Measurements from ENCODE around the gene TTLL11.

The TTLL11 gene

DNA sequence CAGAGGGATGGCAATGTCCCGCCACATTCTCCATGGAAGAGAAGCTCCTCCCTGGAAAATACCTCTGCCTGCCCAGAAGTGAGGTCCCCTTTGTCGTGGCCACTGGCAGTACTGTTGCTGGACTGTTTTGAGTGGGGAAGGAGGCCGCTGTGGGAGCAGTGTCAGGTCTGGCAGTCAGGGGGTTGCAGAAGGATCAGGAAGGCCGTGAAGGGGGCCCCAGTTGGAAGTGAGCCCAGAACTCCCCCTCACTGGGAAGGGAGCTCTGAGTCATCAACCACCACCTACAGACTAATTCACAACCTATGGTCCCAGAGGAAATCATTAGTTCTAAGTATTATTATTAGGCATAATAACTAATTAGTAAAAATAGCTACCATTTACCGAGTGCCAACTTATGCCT lies 200.4 kb downstream of the TTLL11 start:
- TF ChIP-seq, protein P1, sequence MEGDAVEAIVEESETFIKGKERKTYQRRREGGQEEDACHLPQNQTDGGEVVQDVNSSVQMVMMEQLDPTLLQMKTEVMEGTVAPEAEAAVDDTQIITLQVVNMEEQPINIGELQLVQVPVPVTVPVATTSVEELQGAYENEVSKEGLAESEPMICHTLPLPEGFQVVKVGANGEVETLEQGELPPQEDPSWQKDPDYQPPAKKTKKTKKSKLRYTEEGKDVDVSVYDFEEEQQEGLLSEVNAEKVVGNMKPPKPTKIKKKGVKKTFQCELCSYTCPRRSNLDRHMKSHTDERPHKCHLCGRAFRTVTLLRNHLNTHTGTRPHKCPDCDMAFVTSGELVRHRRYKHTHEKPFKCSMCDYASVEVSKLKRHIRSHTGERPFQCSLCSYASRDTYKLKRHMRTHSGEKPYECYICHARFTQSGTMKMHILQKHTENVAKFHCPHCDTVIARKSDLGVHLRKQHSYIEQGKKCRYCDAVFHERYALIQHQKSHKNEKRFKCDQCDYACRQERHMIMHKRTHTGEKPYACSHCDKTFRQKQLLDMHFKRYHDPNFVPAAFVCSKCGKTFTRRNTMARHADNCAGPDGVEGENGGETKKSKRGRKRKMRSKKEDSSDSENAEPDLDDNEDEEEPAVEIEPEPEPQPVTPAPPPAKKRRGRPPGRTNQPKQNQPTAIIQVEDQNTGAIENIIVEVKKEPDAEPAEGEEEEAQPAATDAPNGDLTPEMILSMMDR (IDR thresholded peaks at IDR 0.05; ENCODE audit: poor library complexity, severe bottlenecking), result no peak
- no peaks in the 10 kb centered on the region for H3K4me1 ChIP-seq (ENCODE audit: insufficient read depth, poor library complexity, severe bottlenecking)
- H3K9me3 ChIP-seq (ENCODE audit: severe bottlenecking), result no peaks in the 10 kb centered on the region
- no peak overlapping the region for H3K4me3 ChIP-seq (ENCODE audit: severe bottlenecking)
- DNase-seq (ENCODE audit: low spot score) (no peak), ATAC-seq (ENCODE audit: low read depth) (no peak)
- no peaks in the 10 kb centered on the region for H3K27me3 ChIP-seq (ENCODE audit: insufficient read depth, poor library complexity, severe bottlenecking)
- H3K27ac ChIP-seq (ENCODE audit: poor library complexity, severe bottlenecking), result no peak overlapping the region
- 0 out of 2 replicates have a peak, but pooled peaks cover 7% of the 10 kb centered on the region for H3K36me3 ChIP-seq (ENCODE audit: low read depth)

DNA sequence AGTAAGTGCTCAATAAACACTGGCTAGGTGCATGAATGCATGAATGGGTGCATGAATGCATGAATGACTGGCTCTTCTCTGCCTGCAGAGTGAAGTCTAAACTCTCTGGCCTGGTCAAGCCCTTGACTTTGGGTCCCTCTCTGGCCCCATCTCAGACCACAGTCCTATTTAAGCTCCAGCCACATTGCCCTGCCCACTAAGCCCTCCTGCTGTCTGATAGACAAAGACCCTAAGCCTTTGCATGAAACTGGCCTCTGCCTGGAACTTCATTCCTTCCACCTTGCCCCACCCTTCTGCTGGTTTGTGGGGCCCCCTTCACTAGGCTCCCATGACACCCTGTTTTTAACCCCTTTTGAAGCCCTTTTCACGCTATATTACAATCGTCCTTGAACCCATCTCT lies 202.4 kb downstream of the TTLL11 start:
- no peak for ATAC-seq (ENCODE audit: low read depth)
- TF ChIP-seq, protein P1 (IDR thresholded peaks at IDR 0.05; ENCODE audit: poor library complexity, severe bottlenecking), result no peak
- no peak overlapping the region for H3K27ac ChIP-seq (ENCODE audit: poor library complexity, severe bottlenecking)
- no peak overlapping the region for H3K4me3 ChIP-seq (ENCODE audit: severe bottlenecking)
- H3K4me1 ChIP-seq (ENCODE audit: insufficient read depth, poor library complexity, severe bottlenecking), result no peaks in the 10 kb centered on the region
- no peak for DNase-seq (ENCODE audit: low spot score)
- H3K36me3 ChIP-seq (ENCODE audit: low read depth), result 0 out of 2 replicates have a peak, but pooled peaks cover 7% of the 10 kb centered on the region
- no peaks in the 10 kb centered on the region for H3K9me3 ChIP-seq (ENCODE audit: severe bottlenecking)
- no peaks in the 10 kb centered on the region for H3K27me3 ChIP-seq (ENCODE audit: insufficient read depth, poor library complexity, severe bottlenecking)

DNA sequence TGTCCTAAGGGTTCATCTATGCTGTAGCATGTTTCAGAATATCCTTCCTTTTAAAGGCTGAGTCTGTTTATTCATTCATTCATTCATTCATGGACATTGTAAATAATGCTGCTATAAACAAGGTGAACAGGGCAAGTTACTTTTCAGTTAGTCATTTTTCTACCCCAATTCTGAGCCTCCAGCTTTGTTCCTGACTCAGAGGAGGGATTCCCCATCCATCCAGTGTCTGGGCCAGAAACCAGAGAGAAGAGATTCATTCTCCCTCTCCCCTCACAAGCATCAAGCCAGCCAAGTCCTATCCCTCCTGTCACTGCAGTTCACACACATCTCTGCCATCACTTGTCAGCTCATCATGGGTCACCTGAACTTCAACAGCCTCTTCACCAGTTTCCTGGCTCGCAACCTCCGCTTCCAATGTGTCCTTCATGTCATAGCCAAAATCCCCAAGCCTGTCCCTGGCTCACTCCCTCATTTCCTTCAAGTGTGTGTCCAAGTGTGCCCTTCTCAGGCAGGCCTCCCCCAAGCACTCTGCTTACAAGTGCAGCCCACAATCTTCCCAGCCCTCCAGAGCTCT lies 203.0 kb downstream of the TTLL11 start:
- Histone ChIP-seq H3K36me3 (ENCODE audit: low read depth) (0 out of 2 replicates have a peak, but pooled peaks cover 5% of the 10 kb centered on the region), H3K27me3 (ENCODE audit: insufficient read depth, poor library complexity, severe bottlenecking) (no peaks in the 10 kb centered on the region), H3K9me3 (ENCODE audit: severe bottlenecking) (no peaks in the 10 kb centered on the region), H3K4me3 (ENCODE audit: severe bottlenecking) (no peak overlapping the region), H3K4me1 (ENCODE audit: insufficient read depth, poor library complexity, severe bottlenecking) (no peaks in the 10 kb centered on the region), H3K27ac (ENCODE audit: poor library complexity, severe bottlenecking) (no peak overlapping the region)
- ATAC-seq (ENCODE audit: low read depth) (0 out of 3 replicates have a peak, but pooled peaks have one; percentile 23), DNase-seq (ENCODE audit: low spot score) (no peak)
- TF ChIP-seq, protein P1 (IDR thresholded peaks at IDR 0.05; ENCODE audit: poor library complexity, severe bottlenecking), result no peak

DNA sequence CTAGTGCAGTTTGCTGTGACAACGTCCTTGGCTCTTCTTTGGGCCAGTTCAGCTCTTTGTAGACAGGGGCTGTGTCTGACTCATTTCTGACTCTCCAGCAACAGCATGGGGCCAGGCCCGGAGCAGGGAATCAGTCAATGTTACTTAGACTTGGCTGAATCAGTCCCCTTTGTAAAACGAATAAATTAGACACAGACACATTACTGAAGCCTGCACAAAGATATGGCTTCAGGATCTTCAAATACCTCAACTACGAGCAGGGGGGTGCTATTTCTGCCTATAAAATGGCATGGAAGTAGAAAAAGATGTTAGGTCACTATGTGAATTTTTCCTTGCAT lies 204.7 kb downstream of the TTLL11 start:
- TF ChIP-seq, protein P1 (IDR thresholded peaks at IDR 0.05; ENCODE audit: poor library complexity, severe bottlenecking), result no peak
- Histone ChIP-seq H3K4me3 (ENCODE audit: severe bottlenecking) (no peak overlapping the region), H3K36me3 (ENCODE audit: low read depth) (no peaks in the 10 kb centered on the region), H3K9me3 (ENCODE audit: severe bottlenecking) (no peaks in the 10 kb centered on the region), H3K27me3 (ENCODE audit: insufficient read depth, poor library complexity, severe bottlenecking) (no peaks in the 10 kb centered on the region), H3K4me1 (ENCODE audit: insufficient read depth, poor library complexity, severe bottlenecking) (no peaks in the 10 kb centered on the region), H3K27ac (ENCODE audit: poor library complexity, severe bottlenecking) (no peak overlapping the region)
- DNase-seq (ENCODE audit: low spot score) (no peak), ATAC-seq (ENCODE audit: low read depth) (peak; percentile 27; the same call in 1 of the 3 replicates)

Measured in RWPE2 (cell line).